GM10847 (cell line): ENCODE data around the gene NSMCE1.

ENCODE experiments used
- POLR2A ChIP-seq: IDR thresholded peaks from 2 replicates; pipeline ENCODE4 v1.6.1; 2011; ENCODE audit not compliant: insufficient read length; ENCODE audit errors: extremely low read depth

NSMCE1 gene

DNA sequence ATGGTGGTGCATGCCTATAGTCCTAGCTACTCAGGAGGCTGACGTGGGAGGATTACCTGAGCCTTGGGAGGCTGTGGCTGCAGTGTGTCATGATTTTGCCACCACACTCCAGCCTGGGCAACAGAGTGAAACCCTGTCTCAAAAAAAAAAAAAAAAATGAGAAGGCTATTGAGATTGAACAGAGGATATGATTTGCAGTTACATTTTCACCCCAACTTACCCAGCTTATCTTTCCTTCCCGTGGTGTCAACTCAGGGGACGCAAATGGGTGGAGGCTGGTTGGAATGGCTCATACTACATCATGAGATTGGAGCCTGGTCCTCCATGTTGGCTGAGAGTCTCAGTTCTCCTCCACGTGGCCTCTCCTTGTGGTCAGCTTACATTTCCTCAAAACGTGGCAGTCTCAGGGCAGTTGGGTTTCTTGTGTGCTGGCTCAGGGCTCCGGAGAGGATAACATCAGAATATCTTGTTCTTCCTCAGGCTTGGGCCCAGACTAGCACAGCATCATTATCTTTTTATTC lies 17.2 kb upstream of the NSMCE1 start:
- TF ChIP-seq POLR2A, result no peak

GRCh38 chr16:27284865-27285675 lies 16.5 kb upstream of the NSMCE1 start:
- TF ChIP-seq POLR2A, result no peak

DNA sequence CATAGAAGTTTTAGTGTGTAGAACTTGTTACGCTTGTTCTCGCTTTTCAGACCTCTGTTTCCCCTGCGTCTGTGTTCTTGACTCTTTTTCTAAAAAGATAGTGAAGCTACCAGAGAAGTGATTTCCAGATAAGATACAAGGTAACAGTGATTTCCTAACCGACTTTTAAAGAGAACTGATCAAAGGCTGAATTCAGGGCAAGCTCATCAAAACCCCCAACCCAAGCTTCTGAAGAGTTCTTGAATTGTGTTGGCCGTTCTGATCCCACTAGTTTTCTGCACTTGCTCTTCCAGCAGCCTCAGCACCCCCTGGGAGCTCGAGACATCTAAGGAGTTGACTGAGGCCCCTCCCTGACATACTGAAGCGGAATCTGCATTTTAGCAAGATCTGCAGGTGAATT lies 12.7 kb upstream of the NSMCE1 start:
- TF ChIP-seq POLR2A, result no peak

DNA sequence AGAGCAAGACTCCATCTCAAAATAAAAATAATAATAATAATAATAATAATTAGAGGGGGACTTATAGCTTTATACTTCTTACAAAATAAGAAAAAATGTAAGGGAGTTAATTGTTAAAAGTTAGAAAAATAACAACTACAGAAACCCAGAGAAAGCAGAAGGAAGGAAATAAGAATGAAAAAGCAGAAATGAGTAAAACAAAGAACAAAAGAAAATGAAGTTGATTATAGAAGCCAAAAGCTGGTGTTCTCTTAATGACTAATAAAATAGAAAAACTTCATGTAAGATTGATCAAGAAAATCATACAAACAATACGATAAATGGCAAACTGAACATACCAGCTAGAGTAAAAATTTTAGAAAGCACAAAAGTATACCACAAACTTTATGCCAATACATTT lies 6.8 kb upstream of the NSMCE1 start:
- TF ChIP-seq POLR2A, result no peak

DNA sequence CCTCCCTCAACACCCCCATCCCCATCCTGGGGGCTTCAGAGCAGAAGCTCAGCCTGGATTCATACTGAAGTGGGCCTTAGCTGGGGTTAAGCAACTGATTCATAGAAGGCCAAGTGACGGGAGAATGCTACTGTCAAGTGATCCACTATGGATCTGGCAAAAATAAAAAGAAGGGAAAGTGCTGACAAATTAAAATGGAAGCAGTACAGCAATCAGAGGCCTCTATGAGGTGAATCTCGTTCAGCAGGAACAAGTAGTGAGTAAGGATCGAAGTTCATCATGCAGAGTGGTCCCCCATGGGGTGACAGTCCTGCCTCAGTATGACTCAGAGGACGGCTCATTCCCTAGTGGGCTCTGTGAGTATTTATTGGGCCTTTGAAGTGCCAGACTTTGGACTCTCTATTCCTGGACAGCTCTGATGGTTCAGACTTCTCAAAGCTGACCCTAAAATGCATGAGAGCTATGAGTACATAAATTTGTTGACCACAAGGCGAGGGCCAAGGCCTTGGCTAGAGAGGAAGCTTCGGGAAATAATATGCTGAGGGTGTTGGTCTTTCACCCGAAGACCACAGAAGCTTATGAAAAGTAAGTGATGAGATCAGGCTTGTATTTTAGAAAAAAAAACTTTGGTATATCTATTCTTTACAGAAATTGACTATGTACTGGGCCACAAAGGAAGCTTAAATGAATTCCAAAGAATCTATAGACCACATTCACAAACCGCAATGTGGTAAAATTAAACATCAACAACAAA lies 5.3 kb upstream of the NSMCE1 start:
- TF ChIP-seq POLR2A, result no peak

DNA sequence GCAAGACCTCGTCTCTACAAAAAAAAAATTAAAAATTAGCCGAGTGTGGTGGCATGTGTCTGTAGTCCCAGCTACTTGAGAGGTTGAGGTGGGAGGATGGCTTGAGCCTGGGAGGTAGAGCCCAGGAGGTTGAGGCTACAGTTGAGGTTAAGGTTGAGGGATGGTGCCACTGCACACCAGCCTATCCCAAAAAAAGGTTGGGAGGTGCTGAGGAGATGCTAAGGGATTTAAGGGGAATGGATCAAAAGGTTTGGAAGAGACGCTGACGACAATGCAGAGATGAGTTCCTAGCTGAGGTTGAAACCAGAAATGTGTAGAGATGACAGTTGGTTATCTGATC lies 4.7 kb upstream of the NSMCE1 start:
- TF ChIP-seq POLR2A, result no peak

DNA sequence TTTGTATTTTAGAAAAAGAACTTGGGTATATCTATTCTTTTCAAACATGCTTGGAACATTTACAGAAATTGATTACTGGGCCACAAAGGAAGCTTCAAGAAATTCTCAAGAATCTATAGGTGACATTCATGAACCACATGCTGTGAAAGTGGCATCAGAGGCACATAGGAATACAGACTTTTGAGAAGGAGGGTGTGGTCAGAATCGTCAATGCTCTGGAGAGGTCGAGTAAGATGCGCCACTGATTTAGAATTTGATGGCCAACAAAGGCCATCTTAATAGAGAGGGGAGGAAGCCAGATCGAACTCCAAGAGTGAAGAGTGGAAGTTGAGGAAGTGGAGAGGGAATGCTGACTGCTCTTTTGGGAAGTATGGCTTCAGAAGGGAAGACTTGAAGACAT lies 3.5 kb upstream of the NSMCE1 start:
- no peak for TF ChIP-seq POLR2A

- no peak for TF ChIP-seq POLR2A
These were observed 1.8 kb upstream of the NSMCE1 start for GRCh38 chr16:27270349-27270748.

GRCh38 chr16:27269300-27270150 lies 953 bp upstream of the NSMCE1 start:
- no peak for TF ChIP-seq POLR2A

DNA sequence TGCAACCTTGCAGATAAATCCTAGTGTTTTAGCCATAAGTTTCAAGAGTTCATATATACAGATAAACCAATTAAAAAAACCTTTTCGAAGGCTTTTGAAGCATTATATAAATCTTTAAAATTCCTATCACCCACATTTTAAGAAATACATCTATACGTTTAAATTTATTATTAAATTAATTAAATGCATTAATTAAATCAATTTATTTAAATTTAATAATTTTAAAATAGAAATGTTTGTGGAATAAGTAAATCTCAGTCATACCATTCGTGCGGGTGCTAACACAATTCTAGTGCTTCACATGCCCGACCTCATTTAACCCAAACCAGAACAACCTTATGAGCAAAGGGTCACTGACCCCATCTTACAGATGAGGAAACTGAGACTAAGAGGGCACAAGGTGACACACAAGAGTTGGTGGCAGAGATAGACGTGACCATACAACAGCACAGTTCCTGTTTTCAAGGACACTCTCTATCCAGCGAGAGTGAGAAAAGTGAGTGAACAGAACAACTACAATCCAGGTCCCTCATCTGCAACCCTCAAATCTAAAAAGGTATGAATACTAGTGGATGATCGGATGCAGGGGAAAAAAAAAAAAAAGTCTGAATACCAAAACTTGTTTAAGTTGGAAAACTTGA lies 1.4 kb downstream of the NSMCE1 start:
- no peak for TF ChIP-seq POLR2A

DNA sequence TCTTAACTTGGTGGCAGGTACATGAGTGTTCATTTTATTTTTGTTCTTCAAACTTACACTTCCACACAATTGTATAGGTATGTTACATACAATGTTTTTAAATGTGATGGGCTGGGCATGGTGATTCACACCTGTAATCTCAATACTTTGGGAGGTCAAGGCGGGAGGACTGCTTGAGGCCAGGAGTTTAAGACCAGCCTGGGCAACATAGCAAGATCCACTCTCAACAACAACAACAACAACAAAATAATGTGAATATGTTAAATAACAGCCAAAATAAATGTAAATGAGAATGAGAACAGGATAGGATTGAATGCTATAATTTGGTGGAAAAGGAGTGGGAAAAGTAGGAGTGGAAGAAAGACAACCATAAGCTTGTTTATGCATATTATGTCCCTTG lies 2.6 kb downstream of the NSMCE1 start:
- TF ChIP-seq POLR2A, result no peak

- no peak for TF ChIP-seq POLR2A
These were observed 4.4 kb downstream of the NSMCE1 start for GRCh38 chr16:27264151-27264550.

- no peak for TF ChIP-seq POLR2A
These were observed 8.9 kb downstream of the NSMCE1 start for GRCh38 chr16:27259710-27260109.

GRCh38 chr16:27258241-27258734 lies 10.3 kb downstream of the NSMCE1 start:
- TF ChIP-seq POLR2A, result no peak

DNA sequence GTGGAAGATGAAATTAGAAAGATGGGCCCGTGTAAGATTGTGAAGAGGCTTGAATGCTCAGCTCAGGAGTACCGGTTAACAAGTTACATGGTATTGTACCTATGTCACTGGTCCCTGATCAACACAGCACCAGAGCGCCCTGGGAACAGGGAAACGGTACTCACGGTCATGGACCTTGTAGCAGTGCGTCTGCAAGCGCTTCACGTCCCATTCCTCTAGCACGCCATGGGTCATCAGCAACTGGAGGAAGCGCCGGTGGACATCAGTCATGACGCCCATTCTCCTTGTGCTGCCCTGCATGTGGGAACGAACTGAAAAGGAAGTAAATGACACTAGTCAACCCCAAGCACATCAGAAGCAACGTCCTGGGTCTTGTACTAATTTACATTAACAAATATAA lies 11.3 kb downstream of the NSMCE1 start:
- no peak for TF ChIP-seq POLR2A

DNA sequence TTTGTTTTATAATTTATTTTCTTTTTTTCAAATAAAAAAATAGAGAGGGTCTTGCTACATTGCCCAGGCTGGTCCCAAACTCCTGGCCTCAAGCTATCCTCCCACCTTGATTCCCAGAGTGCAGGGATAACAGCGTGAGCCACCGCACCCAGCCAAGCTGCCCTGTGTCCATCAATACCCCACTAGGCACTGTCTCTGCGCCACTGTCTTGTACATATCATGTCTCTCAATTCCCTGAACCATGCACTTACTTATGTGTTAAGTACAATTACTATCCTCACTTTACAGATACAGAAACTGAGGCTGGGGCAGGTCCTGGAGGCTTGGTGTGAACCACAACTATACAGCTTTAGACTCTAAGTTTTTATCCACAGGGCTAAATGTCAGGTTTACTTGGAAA lies 11.7 kb downstream of the NSMCE1 start:
- no peak for TF ChIP-seq POLR2A
